IPS-18c (cell line): ENCODE data around the gene PIMREG.

Experiments used
- H3K4me3 ChIP-seq: 2 replicates; pipeline ENCODE4 v1.7.0; 2013; ENCODE audit warnings: low read depth, mild to moderate bottlenecking, low read length, moderate library complexity; ENCODE audit not compliant: insufficient read depth
- H3K9me3 ChIP-seq: one replicate; pipeline ENCODE4 v1.6.1; 2013; ENCODE audit warnings: mild to moderate bottlenecking, low read length, moderate library complexity; ENCODE audit not compliant: control insufficient read depth, insufficient read depth

PIMREG gene, protein sequence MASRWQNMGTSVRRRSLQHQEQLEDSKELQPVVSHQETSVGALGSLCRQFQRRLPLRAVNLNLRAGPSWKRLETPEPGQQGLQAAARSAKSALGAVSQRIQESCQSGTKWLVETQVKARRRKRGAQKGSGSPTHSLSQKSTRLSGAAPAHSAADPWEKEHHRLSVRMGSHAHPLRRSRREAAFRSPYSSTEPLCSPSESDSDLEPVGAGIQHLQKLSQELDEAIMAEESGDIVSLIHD

DNA sequence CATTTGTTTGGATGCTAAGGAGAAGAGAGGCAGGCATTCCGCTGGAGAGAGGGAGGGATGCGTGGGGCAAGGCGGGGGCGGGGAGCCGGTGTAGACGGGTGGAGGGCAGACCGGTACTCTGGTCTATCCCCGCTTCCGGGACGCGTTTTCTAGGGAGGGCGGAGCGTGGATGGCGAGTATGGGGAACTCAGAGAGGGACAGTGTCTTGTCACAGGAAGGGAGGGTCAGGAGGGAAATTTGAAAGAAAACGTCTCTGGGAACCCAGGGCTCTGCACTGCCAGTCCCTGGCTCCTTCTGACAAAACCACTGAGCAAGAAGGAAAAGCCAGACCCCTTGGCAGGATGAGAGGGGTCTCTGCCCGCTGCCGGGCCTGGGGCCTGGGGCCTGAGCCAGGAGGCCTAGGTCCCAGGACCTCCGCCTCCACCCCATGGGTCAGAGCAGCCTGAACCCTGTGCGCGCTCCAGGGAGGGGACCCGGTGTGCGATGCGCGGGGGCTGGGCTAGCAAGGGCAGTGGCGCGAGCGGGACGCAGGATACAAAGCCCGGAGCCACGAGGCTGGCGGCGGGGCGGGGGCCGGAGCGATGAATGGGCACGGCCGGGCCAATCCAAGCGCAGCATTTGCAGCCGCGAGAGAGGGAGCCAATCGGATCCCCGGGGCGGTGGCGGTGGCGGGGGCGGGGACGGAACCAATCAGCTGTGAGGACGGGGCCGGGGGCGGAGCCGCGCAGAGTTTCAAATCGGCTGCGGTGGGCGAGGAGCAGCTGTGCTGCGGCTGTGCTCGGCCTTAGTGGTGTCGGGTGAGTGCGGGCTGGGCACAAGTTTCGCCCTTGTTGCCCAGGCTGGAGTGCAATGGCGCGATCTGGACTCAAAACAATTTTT lies at the start of gene PIMREG:
PIMREG (plus strand) TSS at position 764 of the 879 bp plus-strand sequence. CDS start 656 bp downstream, outside the sequence.
- Histone ChIP-seq H3K4me3 (peak within 1 kb of the TSS; percentile 81), H3K9me3 (no peaks in the 10 kb centered on the region)

DNA sequence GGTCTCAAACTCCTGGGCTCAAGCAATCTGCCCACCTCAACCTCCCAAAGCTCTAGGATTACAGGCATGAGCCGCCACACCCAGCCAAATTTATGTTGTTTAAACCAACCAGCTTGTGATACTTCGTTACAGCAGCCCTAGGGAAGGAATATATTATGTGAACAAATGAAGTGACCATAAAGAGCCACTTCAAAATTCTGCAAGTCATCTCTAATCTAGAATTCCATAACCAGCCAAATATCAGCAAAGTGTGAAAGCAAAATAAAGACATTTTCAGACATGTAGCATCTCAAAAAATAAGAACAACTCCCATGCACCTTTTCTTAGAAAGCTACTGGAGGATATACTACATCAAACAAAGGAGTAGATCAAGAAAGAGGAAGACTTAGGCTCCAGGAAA lies 45.3 kb upstream of the PIMREG start:
- H3K4me3 ChIP-seq = no peak overlapping the region
- peaks cover 2% of the 10 kb centered on the region for H3K9me3 ChIP-seq

DNA sequence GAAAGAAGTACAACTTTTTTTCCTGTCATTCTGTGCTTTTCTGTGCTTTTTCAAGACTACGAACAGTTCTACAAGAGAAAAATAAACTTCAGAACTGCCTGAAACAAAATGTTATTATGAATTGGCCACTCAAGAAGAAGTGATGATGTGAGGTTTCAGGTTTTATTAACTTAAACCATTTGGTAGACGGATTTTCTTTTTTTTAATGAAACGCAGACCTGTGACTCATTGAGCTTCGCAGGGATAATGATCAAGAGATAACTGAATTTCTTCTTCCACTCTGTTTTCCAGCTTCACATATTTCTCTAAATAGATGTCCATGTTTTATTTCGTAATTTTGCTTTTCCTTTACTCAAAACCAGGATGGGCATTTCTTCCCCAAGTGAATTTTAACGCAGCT lies 42.0 kb upstream of the PIMREG start:
- Histone ChIP-seq H3K4me3 (no peak overlapping the region), H3K9me3 (peaks cover 2% of the 10 kb centered on the region)

DNA sequence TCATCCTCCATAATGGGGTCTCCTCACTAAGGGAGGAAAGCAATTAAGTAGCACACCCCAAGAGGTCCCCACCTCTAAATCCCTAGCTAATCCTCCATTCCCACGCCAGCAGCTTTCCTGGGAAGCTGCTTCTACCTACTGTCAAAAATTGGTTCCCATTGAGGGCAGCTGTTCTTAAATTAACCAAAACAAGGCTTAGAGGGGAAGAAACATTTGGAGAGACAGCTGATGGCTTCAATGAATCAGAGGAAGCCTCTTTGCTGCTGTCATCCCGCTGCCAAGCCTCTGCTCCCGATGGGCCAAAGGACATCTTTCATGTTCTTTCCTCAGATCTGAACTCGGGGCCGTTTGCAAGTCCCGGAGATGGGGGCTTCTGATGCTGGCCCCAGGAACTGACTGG lies 36.0 kb upstream of the PIMREG start:
- no peak overlapping the region for H3K4me3 ChIP-seq
- no peaks in the 10 kb centered on the region for H3K9me3 ChIP-seq

DNA sequence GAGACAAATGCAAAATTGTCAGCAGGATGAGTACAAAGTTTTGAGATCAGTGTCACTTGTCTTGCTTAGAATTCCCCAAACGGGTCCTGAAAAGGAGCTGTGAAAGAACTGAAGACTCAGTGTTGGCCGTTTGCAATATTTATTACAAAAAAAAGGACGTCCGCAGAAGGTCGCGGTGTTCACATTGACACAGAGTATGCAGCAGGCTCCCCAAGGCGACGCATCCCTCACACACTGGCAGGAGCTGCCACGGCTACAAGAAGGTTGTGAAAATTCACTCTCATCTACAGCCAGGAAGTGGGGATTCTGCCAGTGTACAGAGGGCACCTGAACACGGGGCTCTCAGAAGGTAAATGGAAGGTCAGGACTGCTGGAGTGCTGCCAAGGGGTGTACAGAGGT lies 35.5 kb upstream of the PIMREG start:
- H3K9me3 ChIP-seq = no peaks in the 10 kb centered on the region
- no peak overlapping the region for H3K4me3 ChIP-seq

DNA sequence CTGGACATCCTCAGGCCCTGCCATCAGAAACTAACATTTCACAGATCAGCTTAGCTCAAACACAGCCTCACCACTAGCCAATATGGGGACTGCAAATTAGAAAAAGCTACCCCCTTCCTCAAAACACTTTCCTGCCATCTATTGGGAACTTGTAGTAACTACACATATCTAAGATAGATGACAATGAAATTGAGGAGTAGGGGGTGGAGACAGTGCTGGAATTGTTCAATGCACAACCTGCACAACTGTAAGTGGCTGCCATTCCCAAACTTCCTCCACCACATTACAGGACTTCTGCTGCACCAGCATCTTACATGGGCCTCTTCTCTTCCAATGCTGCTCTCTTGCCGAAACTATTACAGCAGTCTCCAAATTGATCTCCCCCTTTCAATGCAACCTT lies 31.2 kb upstream of the PIMREG start:
- no peaks in the 10 kb centered on the region for H3K9me3 ChIP-seq
- H3K4me3 ChIP-seq = no peak overlapping the region

DNA sequence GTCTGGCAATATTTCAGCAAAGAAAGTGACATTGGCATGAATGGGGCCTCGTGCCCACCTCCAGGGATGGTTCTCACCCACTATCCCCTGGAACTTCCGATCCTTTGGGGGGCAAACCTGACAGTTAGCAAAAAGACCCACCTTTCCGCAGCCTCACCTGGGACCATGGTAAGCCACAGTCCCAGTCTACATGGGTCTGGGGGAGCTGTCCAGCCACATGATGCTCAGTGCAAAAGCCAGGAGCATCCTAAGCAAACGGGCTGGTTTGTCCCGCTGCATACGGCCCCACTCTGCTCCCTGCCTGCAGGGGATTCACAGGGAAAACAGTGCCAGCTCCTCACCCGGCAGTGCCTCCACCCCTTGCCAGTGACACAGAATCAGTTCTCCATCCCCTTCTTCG lies 28.6 kb upstream of the PIMREG start:
- H3K4me3 ChIP-seq = no peak overlapping the region
- no peaks in the 10 kb centered on the region for H3K9me3 ChIP-seq

DNA sequence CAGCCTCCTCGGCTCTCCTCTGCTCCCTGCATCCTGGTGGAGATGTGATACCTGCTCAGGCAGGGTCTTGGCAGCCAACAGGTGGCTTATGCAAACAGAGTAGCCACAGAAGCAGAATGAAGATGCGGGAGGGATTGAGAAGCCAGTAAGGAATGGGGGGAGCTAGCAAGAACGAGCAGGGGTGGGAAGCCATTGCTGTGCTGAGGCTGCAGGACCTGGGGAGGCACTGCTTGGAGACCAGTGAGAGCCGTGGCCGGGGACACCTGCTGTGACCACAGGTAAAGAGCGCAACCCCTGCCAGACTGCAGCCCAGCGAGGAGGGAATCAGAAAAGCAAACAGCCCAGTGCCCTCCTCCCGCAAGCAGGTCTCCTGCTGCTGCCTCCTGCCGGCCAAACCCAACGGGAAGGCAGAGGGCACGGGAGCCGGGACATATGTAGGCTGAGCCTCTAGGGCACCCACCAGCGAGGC lies 24.0 kb upstream of the PIMREG start:
- H3K9me3 ChIP-seq = no peaks in the 10 kb centered on the region
- no peak overlapping the region for H3K4me3 ChIP-seq

DNA sequence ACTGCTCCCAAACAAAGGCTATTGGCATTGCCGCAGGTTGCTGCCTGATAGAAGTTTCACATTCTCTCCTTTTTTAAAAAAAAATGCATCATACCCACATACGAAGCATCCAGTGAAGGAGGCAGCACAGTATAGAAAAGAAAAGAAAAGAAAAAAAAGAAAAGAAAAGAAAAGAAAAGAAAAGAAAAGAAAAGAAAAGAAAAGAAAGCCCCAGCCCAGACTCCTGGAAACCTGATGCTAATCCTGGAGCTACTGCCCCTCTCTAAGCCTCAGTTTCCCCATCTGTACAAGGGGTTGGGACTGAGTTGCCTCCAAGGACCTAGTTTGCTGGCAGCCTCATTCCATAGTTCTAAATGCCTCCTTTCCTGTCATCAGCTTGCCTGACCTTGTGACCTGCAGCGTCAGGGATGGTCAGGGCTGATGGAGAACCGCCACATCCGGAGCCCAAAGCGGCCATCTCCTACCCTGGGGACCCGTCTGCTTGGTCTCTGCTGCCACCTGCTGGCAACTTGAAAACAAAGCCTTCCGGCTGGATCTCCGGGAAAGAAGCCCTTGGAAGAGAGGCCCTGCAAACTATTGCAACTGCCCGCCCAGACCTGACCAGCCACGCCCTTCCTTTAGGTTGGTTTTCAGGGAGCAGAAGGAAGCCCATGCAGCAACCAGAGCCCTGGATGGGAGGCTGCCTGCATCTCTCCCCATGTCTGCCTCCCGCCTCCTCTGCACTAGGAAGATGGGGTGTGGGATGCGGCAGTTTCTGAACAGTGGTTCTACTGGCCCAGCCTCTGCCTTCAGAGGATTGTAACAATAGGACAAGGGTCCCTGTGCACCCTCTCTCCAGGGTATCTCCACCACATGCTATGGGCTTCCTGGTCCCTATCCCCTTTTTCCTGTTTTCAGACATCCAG lies 22.3 kb upstream of the PIMREG start:
- H3K4me3 ChIP-seq = no peak overlapping the region
- no peaks in the 10 kb centered on the region for H3K9me3 ChIP-seq

DNA sequence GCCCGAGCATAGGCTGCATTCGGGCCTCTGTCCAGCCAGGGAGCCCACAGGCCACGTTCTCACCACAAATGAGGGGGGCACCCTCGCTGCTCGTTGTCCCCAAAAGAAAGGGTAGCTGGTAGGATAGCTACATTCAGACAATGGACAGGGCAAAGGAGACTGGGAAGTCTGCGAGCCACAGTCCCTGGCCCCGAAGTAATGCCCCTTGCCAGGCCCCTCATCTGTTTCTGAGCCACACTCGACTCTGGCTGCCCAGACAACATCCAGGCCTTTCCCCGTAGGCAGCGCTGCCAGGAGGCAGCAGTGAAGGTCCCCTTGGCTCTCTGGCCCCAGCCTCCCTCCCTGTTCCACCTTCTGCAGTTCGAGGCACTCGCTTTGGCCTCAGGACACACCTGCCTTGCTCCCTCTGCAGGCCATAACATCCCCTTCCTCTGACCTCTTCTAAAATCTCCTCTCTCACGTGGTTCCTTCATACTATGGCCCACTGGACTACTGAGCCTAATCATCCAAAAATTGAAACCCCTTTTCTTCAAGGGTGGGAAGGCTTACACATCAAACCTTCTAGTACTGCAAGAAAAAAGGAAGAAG lies 21.5 kb upstream of the PIMREG start:
- Histone ChIP-seq H3K4me3 (no peak overlapping the region), H3K9me3 (no peaks in the 10 kb centered on the region)

DNA sequence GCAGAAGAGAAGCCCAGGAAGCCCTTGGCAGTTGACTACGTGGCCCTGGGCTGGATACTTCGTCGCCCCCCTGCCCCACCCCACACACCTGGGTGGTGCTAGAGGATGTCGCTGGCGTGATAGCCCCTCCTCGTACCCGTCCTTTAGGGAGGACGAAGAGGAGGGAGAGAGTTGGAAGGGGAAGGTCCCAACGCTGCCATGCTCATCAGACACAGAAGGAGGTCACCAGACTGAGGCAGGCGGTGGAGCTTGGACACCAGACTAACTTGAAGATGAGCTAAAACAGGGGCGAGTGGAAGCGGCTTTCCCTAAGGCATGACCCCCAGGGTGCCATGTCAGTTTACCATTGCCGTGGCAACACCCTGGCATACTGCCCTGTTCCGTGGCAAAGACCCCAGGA lies 20.3 kb upstream of the PIMREG start:
- Histone ChIP-seq H3K9me3 (no peaks in the 10 kb centered on the region), H3K4me3 (no peak overlapping the region)

DNA sequence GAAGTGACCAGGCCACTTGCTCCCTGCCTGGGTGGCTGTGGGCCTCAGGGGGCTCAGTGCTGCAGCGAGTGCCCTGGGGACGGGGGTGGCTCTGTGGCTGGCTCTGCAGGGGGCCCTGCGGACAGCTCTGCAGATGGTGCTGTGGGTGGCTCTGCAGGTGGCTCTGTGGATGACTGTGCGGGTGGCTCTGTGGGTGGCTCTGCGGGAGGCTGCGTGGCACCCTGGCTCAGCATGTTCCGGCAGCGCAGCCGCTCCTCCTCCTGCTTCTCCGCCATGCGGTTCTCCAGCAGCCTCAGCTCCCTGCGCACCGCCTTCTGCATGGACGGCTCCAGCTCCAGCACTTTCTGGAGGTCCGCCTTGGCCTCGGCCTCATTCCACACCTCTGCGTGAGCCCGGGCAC lies 18.8 kb upstream of the PIMREG start:
- no peaks in the 10 kb centered on the region for H3K9me3 ChIP-seq
- H3K4me3 ChIP-seq = no peak overlapping the region

DNA sequence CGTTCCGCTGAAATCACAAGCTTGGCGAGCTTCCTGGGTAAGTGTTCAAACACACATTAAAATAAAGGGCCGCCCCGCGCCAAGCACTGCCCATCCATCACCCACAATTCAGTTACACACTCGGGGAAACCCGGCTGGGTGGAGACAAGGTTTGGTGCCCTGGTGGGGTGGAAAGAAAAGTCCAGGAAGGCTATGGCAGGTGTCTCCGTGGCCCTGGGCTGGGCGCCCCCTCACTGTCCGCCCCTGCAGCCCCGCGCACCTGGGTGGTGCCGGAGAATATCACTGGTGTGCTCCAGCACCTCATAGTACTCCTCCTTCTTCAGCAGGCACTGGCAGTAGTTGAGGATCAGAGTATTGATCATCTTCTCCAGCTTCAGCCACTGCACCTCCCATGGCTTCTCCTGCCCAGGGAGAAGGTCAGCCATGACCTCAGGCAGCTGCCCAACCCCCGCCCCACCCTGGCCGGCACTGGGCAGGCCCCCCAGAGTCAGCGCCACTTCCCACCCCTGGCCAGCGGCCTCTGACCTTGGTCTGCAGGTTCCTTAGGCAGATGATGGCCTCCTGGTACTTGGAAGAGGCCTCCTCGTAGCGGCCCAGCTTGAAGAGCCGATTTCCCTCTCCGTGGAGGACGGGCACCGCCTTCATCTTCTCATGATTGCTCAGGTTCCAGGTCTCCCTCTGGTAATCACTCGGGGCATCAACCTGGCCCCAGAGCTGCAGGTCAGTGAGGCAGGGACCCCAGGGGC lies 17.7 kb upstream of the PIMREG start:
- H3K4me3 ChIP-seq = no peak overlapping the region
- H3K9me3 ChIP-seq = no peaks in the 10 kb centered on the region

DNA sequence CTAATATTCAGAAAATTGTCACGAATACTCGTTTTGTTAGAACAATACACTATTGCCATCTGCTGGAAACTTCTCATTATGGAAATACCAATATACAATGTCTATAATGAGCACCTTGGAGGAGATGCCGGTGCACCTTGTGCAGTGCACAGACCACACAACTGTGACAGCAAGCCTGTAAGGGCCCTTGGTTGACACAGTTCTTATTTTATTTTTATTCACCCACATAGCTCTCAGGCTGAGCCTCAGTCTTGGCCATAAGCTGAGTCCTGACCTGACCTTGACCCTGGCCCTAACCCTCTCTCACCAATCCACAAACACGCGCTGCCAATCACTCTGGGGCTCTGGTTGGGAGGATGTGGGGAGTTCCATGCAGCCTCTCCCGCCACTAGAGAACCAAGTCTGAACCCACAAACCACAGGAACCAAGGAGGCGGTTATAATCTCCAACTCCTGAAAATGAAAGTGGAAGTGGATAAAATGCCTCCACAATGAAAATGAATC lies 16.9 kb upstream of the PIMREG start:
- Histone ChIP-seq H3K4me3 (no peak overlapping the region), H3K9me3 (no peaks in the 10 kb centered on the region)

DNA sequence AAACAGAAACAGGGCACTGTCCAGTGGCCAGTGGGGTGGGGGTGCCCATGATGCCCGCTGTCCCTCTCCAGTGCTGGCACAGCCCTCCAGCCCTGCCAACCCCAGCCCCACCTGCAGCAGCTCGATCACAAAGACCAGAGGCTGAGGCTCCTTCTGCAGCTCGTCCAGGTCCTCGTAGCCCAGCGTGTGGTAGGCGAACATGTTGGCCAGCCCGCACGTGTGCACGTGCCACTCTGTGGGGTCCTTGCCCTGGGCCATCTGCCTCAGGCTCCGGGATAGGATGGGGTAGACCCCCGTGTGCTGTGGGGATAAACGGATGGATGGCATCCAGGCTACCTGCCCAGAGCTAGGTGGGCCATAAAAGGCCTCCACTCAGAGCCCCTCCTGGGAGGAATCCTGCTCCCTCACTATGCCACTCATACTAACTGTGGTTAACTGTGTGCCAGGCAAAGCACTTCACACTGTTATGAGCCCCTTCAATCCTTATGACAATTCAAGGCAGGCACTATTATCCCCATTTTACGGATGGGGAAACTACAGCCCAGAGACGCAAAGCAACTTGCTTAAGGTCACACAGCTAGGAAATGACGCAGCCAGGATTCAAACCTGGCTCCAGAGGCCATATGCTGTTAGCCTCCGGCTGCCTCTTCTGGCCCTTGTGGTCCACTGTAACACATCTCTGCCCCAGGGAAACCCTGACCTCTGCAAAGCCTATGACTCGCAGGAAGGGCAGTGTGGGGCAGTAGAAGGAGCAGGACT lies 15.9 kb upstream of the PIMREG start:
- Histone ChIP-seq H3K4me3 (no peak overlapping the region), H3K9me3 (no peaks in the 10 kb centered on the region)

DNA sequence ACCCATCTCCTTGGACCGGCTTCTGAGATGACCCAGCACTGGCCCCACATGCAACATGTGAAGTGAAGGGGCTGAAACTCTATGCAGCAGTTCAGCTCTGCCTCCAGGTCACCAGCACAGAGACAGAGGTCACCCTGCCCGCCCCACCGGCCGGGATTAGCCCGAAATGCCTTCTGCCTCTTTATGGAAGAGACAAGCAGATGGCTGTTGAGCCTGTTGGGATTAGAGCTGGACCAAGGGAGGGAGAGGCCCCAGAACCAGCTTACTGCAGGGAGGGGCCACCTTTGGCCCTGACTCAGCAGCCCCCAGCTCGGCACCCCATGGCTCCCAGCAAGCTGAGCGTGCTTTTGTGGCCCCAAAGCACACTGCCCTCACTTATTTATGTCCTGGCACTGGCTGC lies 15.0 kb upstream of the PIMREG start:
- Histone ChIP-seq H3K9me3 (no peaks in the 10 kb centered on the region), H3K4me3 (no peak overlapping the region)
